HL-60/S4 treated with phorbol 12-myristate 13-acetate at 8.2 ng/mL for 4 days and 3 days (cell line): ENCODE measurements around the gene CARD9.
"Not testable (repeated sequence)": the region's sequence is repeated elsewhere in the genome, so short reads cannot be mapped to it uniquely, and the experiment has no call there.

ENCODE experiments used
- in situ Hi-C: fragments of 300-500 bp; cut with MboI; formaldehyde crosslinking; loops from 2 replicates; pipeline ENCODE4 v1.15.0; 2022; ENCODE audit warnings: low sequenced_read_pairs

CARD9 gene

DNA sequence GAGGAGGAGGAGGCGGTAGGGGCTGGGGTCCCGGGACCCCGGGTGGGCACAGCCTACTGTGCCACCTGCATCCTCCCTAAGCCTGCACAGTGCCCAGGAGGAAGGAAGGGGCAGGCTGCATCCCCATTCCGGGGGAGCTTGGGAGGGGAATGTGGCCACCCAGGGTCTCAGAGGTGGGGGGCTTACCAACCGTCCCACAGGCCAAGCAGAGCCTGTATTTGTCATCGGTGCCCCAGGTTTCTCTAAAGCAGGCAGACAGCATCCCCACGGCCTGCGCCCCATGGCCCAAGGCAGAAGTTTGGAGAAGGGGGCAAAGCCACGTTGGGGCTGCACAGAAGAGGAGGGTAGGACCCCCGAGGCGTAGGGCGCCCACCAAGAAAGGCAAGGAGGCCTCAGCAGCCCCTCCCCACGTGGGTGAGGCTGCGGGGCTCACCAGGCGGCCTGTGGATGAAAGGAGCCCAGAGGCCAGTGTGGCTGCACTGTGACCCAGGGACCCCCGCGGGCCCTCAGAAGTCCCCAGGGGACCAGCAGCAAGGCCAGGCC lies 46.6 kb downstream of the CARD9 start:
- in situ Hi-C loops, result loop anchor here (25.0 kb wide), 1 partner anchor 310 kb away; no protein-coding TSS in a partner anchor

- in situ Hi-C loops, result loop anchor here (25.0 kb wide), 1 partner anchor 311 kb away; no protein-coding TSS in a partner anchor
These were observed 47.3 kb downstream of the CARD9 start for GRCh38 chr9:136326061-136326760.

GRCh38 chr9:136325358-136325757 lies 48.1 kb downstream of the CARD9 start:
- in situ Hi-C loops, result loop anchor here (25.0 kb wide), 1 partner anchor 312 kb away; no protein-coding TSS in a partner anchor

DNA sequence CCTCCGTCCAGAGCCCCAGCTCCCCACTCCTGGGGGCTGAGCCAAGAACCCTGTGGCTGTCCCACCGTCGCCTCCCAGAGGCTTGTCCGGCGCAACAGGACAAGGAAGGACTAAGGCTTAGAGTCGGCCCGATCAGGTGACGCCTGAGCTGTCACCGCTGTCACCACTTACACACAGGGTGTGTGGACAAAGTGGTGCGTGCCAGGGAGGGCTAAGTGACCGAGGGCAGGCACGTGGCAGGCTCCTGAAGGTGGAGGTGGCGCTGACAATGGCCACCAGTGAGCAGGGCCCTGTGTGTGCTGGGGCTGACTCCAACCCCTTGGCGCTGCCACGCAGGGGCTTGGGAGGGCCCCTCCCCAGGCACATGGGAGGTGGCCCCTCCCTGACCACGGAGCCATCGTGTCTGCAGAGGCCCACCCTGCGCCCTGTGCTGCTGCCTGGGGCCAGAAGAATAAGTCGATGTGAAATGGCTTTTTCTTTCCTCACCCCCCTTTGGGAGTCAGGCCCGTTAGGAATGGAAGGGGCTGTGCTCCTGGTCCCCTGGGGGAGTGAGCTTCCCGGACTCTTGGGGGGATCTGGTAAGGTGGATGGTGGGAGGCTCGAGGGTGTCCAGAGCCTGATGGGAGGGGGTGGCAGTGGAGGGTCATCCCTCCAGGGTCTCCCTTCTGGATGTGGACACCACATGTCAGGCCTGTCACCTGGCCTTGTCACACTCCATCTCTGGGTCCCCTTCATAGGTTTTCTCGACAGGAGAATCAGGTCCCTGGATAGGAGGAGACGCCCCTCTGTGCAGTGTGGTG lies 48.8 kb downstream of the CARD9 start:
- in situ Hi-C loops, result loop anchor here (25.0 kb wide), 1 partner anchor 313 kb away; no protein-coding TSS in a partner anchor

- in situ Hi-C loops, result no loop called here
These were observed 50.1 kb downstream of the CARD9 start for GRCh38 chr9:136323371-136323789.

DNA sequence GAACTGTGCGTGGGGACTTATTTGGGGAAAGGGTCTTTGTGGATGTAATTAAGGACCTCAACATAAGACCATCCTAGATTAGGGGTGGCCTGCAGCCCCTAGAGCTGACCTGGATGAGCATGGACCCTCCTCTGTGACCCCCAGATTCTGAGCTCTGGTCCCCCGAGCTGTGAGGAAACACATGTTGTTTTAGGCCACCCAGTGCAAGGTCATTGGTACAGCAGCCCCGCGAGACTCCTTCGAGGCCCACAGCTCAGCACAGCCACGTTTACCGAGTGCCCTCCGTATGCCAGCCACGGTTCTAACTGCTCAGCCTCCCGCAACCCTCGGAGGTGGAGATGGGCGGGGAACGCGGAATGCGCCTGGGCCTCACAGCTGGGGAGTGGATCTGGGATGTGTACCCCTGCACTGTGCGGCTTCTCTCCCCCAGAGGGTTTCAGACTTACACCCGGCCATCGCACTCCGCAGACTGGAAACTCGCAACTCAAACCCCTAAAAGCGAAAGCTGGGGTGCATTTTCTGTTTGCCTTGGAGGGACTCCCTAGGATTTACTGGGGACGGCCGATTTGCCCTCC lies 50.6 kb downstream of the CARD9 start:
- in situ Hi-C loops, result no loop called here

GRCh38 chr9:136321561-136321960 lies 51.9 kb downstream of the CARD9 start:
- in situ Hi-C loops, result no loop called here

DNA sequence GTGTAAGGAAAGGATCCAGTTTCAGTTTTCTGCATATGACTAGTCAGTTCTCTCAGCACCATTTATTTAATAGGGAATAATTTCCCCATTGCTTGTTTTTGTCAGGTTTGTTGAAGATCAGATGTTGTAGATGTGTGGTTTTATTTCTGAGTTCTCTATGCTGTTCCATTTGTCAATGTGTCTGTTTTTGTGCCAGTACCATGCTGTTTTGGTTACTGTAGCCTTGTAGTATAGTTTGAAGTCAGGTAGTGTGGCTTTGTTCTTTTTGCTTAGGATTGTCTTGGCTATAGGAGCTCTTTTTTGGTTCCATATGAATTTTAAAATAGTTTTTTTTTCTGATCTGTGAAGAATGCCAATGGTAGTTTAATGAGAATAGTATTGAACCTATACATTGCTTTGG lies 52.5 kb downstream of the CARD9 start:
- in situ Hi-C loops, result not testable (repeated sequence)

- in situ Hi-C loops, result not testable (repeated sequence)
These were observed 53.5 kb downstream of the CARD9 start for GRCh38 chr9:136319955-136320354.

GRCh38 chr9:136319244-136319643 lies 54.2 kb downstream of the CARD9 start:
- in situ Hi-C loops, result not testable (repeated sequence)

DNA sequence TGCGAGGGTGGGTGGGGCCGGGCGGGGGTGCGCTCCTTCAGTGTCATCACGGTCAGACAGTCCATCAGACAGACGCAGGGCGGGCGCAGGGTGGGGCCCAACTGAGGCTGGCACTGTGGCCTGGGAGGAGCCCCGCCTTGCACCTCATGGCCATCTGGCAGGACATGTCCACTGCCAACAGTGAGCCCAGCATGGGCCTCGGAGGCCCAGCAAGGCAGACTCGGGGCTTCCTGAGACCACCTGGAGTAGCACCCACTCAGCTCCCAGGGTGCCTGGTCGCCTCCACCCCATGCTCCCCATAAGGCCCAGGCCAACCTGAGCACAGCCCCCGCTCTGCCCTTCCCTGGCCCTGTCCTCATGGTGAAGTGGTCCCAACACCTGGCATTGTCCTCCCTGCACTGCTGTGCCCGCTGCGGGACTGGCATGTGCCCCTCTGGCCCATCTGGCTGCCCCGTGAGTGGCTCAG lies 54.7 kb downstream of the CARD9 start:
- in situ Hi-C loops, result no loop called here

DNA sequence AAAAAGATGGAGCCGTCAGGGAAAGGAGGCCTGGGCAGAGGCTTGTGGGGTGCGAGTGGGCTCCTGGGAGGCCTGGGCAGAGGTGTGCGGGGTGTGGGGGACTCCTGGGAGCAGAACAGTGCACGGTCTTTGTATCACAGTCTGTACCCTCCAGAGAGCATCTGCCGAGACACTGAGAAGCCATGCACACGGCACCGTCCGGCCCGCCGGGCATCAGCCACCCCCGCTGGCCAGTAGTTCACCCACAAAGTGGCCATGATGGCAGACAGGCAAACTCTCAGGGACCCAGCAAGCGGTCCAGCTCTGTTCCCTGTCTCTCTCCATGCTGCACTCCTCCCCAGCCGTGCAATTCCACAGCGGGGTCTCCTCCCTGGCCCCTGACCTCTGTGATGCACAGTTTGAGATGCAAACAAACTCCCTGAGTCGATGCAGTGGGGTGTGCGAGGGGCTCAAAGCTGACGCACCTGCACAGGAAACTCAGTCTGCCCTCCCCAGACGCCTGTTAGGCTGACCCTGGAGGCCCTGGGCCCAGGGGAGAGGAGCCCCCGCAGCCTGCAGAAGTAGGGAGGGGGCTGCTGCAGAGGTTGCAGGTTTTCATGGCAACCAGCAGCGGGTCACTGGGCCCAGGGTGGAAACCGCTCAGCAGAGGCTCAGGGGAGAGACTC lies 55.2 kb downstream of the CARD9 start:
- in situ Hi-C loops, result no loop called here

- in situ Hi-C loops, result no loop called here
These were observed 55.8 kb downstream of the CARD9 start for GRCh38 chr9:136317695-136318094.

DNA sequence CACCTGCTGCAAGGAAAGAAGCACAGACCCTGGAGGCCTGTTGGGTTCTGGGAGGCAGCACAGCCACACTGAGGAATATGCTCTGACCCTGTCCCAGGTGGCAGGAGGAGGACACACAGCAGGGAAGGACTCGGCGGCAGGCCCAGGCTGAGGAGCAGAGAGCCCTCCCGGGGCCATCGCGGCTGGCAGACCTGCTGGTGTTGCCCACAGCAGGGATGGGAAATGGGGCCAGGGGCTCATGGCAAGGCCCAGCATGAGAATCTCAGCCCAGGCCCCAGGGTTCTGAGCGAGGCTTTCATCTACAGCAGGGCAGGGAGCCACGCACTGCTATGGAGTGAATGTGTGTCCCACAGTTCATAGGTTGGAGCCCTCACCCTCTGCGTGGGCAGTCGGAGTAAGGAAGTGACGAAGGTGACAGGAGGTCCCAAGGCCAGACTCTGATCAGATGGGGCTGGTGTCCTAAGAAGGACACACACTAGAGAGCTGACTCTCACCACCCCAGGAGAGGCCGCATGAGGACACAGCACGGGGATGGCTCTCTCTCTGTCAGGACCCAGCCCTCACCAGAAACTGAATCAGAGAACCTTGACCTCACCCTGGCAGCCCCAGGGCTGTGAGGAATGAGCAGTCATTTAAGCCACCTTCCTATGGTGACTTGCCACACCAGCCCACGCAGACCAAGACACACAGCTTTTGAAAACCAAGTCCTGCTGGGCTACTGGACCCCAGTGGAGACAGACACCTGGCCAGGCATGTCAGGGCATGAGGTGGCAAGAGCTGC lies 56.4 kb downstream of the CARD9 start:
- in situ Hi-C loops, result no loop called here

DNA sequence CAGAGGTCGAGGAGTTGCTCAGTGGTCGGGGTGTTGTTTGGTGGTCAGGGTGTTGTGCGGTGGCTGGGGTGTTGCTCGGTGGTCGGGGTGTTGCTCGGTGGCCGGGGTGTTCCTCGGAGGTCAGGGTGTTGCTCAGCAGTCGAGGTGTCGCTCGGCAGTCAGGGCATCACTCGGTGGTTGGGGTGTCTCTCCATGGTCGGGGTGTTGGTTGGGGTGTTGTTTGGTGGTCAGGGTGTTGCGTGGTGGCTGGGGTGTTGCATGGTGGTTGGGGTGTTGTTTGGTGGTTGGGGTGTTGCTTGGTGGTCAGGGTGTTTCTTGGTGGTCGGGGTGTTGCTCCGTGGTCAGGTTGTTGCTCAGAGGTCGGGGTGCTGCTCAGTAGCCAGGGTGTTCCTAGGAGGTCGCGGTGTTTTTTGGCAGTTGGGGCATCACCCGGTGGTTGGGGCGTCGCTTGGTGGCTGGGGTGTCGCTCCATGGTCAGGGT lies 57.2 kb downstream of the CARD9 start:
- in situ Hi-C loops, result no loop called here

GRCh38 chr9:136314944-136315343 lies 58.5 kb downstream of the CARD9 start:
- in situ Hi-C loops, result no loop called here

DNA sequence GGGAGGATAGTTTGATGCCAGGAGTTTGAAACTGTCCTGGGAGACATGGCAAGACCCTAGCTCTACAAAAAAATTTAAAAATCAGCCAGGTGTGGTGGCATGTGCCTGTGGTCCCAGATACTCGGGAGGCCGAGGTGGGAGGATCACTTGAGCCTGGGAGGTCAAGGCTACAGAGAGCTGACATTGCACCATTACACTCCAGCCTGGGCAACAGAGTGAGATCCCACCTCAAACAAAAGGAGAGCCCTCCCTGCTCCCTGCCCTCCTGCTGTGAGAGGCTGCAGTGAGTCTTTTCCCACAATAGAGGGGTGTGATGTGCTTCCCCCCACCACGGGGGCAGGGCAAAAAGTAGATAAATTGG lies 59.4 kb downstream of the CARD9 start:
- in situ Hi-C loops, result no loop called here
